K562 (cell line): Measurements from ENCODE around the gene SLK. TPM values are rescaled to one million over a fixed set of nuclear protein-coding genes. Genes with fewer than 3 reads are reported as not detected.

ENCODE experiments used
- ATAC-seq: fragments of 200-7000 bp; cut with Tn5 transposase; 3 replicates; pipeline ENCODE4 v1.9.1; 2020; ENCODE audit warnings: moderate library complexity
- BruUV-seq: library from RNA; stranded (reverse); fragments of 400-500 nt; replicated peaks from 2 replicates; lab custom pipeline; 2021; lab: Mats Ljungman, UMichigan
- CTCF ChIA-PET: fragments of 300-600 bp; formaldehyde crosslinking; extraction: SDS; loops from one replicate; lab custom pipeline; 2021; ENCODE audit warnings: low intra/inter-chr PET ratio; lab: Yijun Ruan, JAX
- POLR2A ChIA-PET: fragments of 300-600, 350-650 bp; sonication (Branson Sonifier 250); formaldehyde crosslinking; extraction: SDS; loops from one replicate; lab custom pipeline; 2021; ENCODE audit warnings: antibody characterized with exemption, inconsistent platforms; lab: Yijun Ruan, JAX
- DNase-seq, 4 experiments: peaks; one replicate each; pipeline versions ENCODE4 v3.0.0 to v3.0.0-alpha.2; 2011 to 2018; ENCODE audit warnings: low spot score in 3 of 4, mixed read lengths in 3 of 4; ENCODE audit errors: extremely low read depth in 1 of 4
- FAIRE-seq: peaks from 2 replicates; lab custom pipeline; 2011; peaks lifted over from hg19 to GRCh38; lab: Jason Lieb, UNC
- H2AFZ ChIP-seq: 2 replicates; pipeline ENCODE4 v1.6.0; 2011; ENCODE audit warnings: low read depth, low read length, control low read depth, inconsistent platforms
- H3K27ac ChIP-seq: fragments of 200-600 bp; 3 replicates; pipeline ENCODE4 v1.8.0; 2011; ENCODE audit warnings: low read depth, mild to moderate bottlenecking, control low read depth, inconsistent platforms, low read length, moderate library complexity, mixed read lengths; ENCODE audit errors: extremely low read depth
- H3K27me3 ChIP-seq, 2 experiments: fragments of 300-600 bp in 1 of 2; 2 replicates in 1 of 2; 3 replicates in 1 of 2; pipeline versions ENCODE4 v1.6.0 to v1.8.0; 2011; ENCODE audit warnings: inconsistent platforms in 2 of 2, low read length in 2 of 2, mild to moderate bottlenecking in 1 of 2, mixed read lengths in 1 of 2, moderate library complexity in 1 of 2; ENCODE audit not compliant: control insufficient read depth in 2 of 2, insufficient read depth in 2 of 2
- H3K36me3 ChIP-seq: fragments of 300-600 bp; 3 replicates; pipeline ENCODE4 v1.8.0; 2011; ENCODE audit warnings: mild to moderate bottlenecking, low read length, inconsistent platforms; ENCODE audit not compliant: control insufficient read depth, insufficient read depth
- H3K4me1 ChIP-seq, 2 experiments: fragments of 200-600 bp in 1 of 2; replicated peaks in 1 of 2; 2 replicates in 1 of 2; 3 replicates in 1 of 2; pipeline versions ENCODE4 v1.5.1 to v1.8.0; 2011; ENCODE audit warnings: inconsistent platforms in 2 of 2, low read length in 2 of 2, mild to moderate bottlenecking in 1 of 2, mixed read lengths in 1 of 2, moderate library complexity in 1 of 2; ENCODE audit not compliant: control insufficient read depth in 2 of 2, insufficient read depth in 2 of 2
- H3K4me2 ChIP-seq: 2 replicates; pipeline ENCODE4 v1.6.1; 2011; ENCODE audit warnings: low read length, control low read depth, inconsistent platforms, mixed read lengths; ENCODE audit not compliant: insufficient read depth
- H3K4me3 ChIP-seq: fragments of 200-600 bp; sonication (generic), shearing (Covaris generic); 2 replicates; pipeline ENCODE4 v1.5.1; 2016; ENCODE audit warnings: control low read depth, inconsistent platforms
- H3K79me2 ChIP-seq: fragments of 200-600 bp; 3 replicates; pipeline ENCODE4 v1.8.0; 2011; ENCODE audit warnings: low read length, inconsistent platforms; ENCODE audit not compliant: control insufficient read depth, insufficient read depth
- H3K9ac ChIP-seq, 2 experiments: 2 replicates each; pipeline versions ENCODE4 v1.6.0 to v1.6.1; 2011; ENCODE audit warnings: low read depth in 2 of 2, low read length in 2 of 2, control low read depth in 1 of 2, inconsistent platforms in 1 of 2, mild to moderate bottlenecking in 1 of 2, mixed read lengths in 1 of 2; ENCODE audit not compliant: insufficient read depth in 1 of 2
- H3K9me1 ChIP-seq: one replicate; pipeline ENCODE4 v1.6.0; 2011; ENCODE audit warnings: inconsistent platforms, mild to moderate bottlenecking, low read length, moderate library complexity; ENCODE audit not compliant: control insufficient read depth, insufficient read depth
- H3K9me3 ChIP-seq: replicated peaks from 2 replicates; pipeline ENCODE4 v1.5.1; 2011; ENCODE audit warnings: low read depth, low read length, inconsistent platforms; ENCODE audit not compliant: control insufficient read depth, insufficient read depth
- H4K20me1 ChIP-seq: replicated peaks from 2 replicates; pipeline ENCODE4 v1.6.1; 2011; ENCODE audit warnings: low read length, inconsistent platforms, mixed read lengths; ENCODE audit not compliant: control insufficient read depth, insufficient read depth
- CC2D1A ChIP-seq: fragments of 450-650 bp; IDR thresholded peaks from 2 replicates; pipeline ENCODE4 v1.6.1; 2017; ENCODE audit warnings: mild to moderate bottlenecking
- ILK ChIP-seq: fragments of 450-650 bp; IDR thresholded peaks from 2 replicates; pipeline ENCODE4 v1.6.1; 2016; ENCODE audit warnings: missing genetic modification characterization, low read depth, mild to moderate bottlenecking, missing compliant biosample characterization, moderate library complexity, borderline replicate concordance
- NCOA2 ChIP-seq, 2 experiments: fragments of 450-650 bp; IDR thresholded peaks; 2 replicates each; pipeline ENCODE4 v1.6.1; 2018; ENCODE audit warnings: mild to moderate bottlenecking in 2 of 2, moderate library complexity in 1 of 2; ENCODE audit not compliant: partially characterized antibody in 2 of 2
- NFIC ChIP-seq: fragments of 450-650 bp; IDR thresholded peaks from 2 replicates; pipeline ENCODE4 v1.6.1; 2017; ENCODE audit warnings: mild to moderate bottlenecking, inconsistent platforms
- PHF8 ChIP-seq: fragments of 200-600 bp; sonication (generic); IDR thresholded peaks from 2 replicates; pipeline ENCODE4 v1.6.1; 2012; ENCODE audit warnings: mixed run types, mild to moderate bottlenecking, inconsistent platforms, low read length, moderate library complexity, borderline replicate concordance
- RBBP5 ChIP-seq: fragments of 200-600 bp; sonication (generic); IDR thresholded peaks from 2 replicates; pipeline ENCODE4 v1.6.1; 2012; ENCODE audit warnings: borderline replicate concordance, mild to moderate bottlenecking, low read length, control low read depth, inconsistent platforms; ENCODE audit not compliant: insufficient read depth, poor library complexity, severe bottlenecking
- ZMIZ1 ChIP-seq, 2 experiments: fragments of 150-350 bp in 1 of 2; IDR thresholded peaks; 2 replicates each; pipeline ENCODE4 v1.6.1; 2012 to 2016; ENCODE audit warnings: low read depth in 2 of 2, low read length in 2 of 2, mild to moderate bottlenecking in 1 of 2, moderate library complexity in 1 of 2
- ZNF165 ChIP-seq: fragments of 250-450 bp; sonication (Bioruptor Pico); IDR thresholded peaks from 2 replicates; pipeline ENCODE4 v1.4.0; 2020; ENCODE audit warnings: borderline replicate concordance
- ZNF311 ChIP-seq: fragments of 250-450 bp; sonication (Bioruptor Pico); IDR thresholded peaks from 2 replicates; pipeline ENCODE4 v1.4.0; 2020; ENCODE audit warnings: mild to moderate bottlenecking, moderate library complexity
- ZNF589 ChIP-seq: fragments of 200-800 bp; sonication (Bioruptor generic); IDR thresholded peaks from 2 replicates; pipeline ENCODE4 v1.6.1; 2016; ENCODE audit warnings: low read depth, missing genetic modification characterization, missing compliant biosample characterization
- WGBS: fragments of 100-300 bp; shearing (Covaris generic); methylation state at CpG from one replicate; pipeline ENCODE4 v1.1.6; 2016; ENCODE audit warnings: low coverage, mixed read lengths; ENCODE audit not compliant: insufficient coverage; ENCODE audit errors: missing lambda C conversion rate; 5-methylcytosine and 5-hydroxymethylcytosine counted together
- in situ Hi-C: fragments of 300-500 bp; cut with MboI; formaldehyde crosslinking; loops from 4 replicates; pipeline ENCODE4 v1.15.0; 2018; ENCODE audit warnings: inconsistent platforms, mixed read lengths
- intact Hi-C: fragments of 100-400 bp; cut with micrococcal nuclease; formaldehyde crosslinking; loops from 2 replicates; pipeline ENCODE4 v1.14.2; 2022
- polyA plus RNA-seq, 8 experiments: library from polyadenylated mRNA; depleted of rRNA in 4 of 8; stranded (reverse) in 5 of 8; unstranded in 3 of 8; fragments of >200 nt; fragmentation: Nextera tagmentation in 2 of 8; fragmentation: Illumina TruSeq in 1 of 8; extraction: Ambion mirVana in 2 of 8; extraction: Trizol in 1 of 8; gene quantifications; 2 replicates each; pipeline versions ENCODE4 v1.2.1 to v1.2.3, GENCODE V29; 2011 to 2014; ENCODE audit warnings: inconsistent platforms in 1 of 8, missing spikeins in 1 of 8
- total RNA-seq, 7 experiments: library from RNA; depleted of rRNA in 6 of 7; stranded (reverse); fragments of >200 nt in 6 of 7; fragmentation: Illumina TruSeq in 2 of 7; extraction: Trizol in 2 of 7; gene quantifications; 2 replicates each; pipeline versions ENCODE4 v1.2.1 to v1.2.3, GENCODE V29; 2011 to 2021; ENCODE audit warnings: low replicate concordance in 1 of 7
- TF ChIP-seq, protein P1 (sequence below): fragments of 250-450 bp; sonication (Bioruptor Pico); IDR thresholded peaks from 2 replicates; pipeline ENCODE4 v1.4.0; 2020; ENCODE audit warnings: mild to moderate bottlenecking, moderate library complexity, borderline replicate concordance

Gene SLK
- total and polyA plus RNA-seq, 9 of the 15 experiments (the other 6 are each of a cell fraction or from before 2014, with no cell fraction given): 8.2 to 40.0 (median 23.4) TPM

DNA sequence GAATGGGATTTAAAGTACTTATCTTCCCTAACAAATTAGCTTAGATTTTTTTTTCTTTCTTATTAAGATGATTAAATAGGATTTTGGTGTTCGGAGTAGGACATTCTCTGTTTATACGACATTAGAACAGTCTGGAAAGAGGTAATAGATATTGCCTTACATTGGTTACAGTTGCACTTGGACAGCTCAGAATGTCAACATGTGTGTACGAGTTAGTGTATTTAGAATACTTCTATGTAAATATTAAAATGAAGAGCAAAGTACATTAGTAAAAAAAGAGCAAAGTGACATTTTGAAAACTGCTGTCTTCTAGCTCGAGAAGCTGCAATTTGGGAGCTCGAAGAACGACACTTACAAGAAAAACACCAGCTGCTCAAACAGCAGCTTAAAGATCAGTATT lies 51.5 kb downstream of the SLK start:
- Histone ChIP-seq H3K79me2 (no peaks in the 10 kb centered on the region; the same call in 2 of the 3 replicates), H3K4me1 (no peaks in the 10 kb centered on the region), H2AFZ (no peak overlapping the region), H3K27ac (no peak overlapping the region), H4K20me1 (no peaks in the 10 kb centered on the region), H3K4me2 (no peak overlapping the region), H3K9me1 (no peaks in the 10 kb centered on the region), H3K36me3 (peaks cover 67% of the 10 kb centered on the region; the same call in 2 of the 3 replicates), H3K27me3 (no peaks in the 10 kb centered on the region), H3K4me3 (no peak overlapping the region), H3K9me3 (no peaks in the 10 kb centered on the region), H3K9ac (no peak overlapping the region)
- ChIA-PET POLR2A (interaction anchor here (0.8 kb wide), 1 partner anchor 426 kb away, joined by 3 read pairs; no protein-coding TSS in a partner anchor), CTCF (no interaction called here)
- TF ChIP-seq ZMIZ1 (IDR thresholded peaks at IDR 0.05; ENCODE audit: low read depth in 2 of 2, low read length in 2 of 2) (no peak), ZNF165 (CRISPR knock-in tag) (no peak), NCOA2 (IDR thresholded peaks at IDR 0.05; ENCODE audit: partially characterized antibody in 2 of 2) (no peak), ILK (no peak), NFIC (no peak), CC2D1A (no peak), ZNF589 (CRISPR knock-in tag) (no peak), ZNF311 (no peak), PHF8 (no peak), RBBP5 (no peak)
- TF ChIP-seq, protein P1, sequence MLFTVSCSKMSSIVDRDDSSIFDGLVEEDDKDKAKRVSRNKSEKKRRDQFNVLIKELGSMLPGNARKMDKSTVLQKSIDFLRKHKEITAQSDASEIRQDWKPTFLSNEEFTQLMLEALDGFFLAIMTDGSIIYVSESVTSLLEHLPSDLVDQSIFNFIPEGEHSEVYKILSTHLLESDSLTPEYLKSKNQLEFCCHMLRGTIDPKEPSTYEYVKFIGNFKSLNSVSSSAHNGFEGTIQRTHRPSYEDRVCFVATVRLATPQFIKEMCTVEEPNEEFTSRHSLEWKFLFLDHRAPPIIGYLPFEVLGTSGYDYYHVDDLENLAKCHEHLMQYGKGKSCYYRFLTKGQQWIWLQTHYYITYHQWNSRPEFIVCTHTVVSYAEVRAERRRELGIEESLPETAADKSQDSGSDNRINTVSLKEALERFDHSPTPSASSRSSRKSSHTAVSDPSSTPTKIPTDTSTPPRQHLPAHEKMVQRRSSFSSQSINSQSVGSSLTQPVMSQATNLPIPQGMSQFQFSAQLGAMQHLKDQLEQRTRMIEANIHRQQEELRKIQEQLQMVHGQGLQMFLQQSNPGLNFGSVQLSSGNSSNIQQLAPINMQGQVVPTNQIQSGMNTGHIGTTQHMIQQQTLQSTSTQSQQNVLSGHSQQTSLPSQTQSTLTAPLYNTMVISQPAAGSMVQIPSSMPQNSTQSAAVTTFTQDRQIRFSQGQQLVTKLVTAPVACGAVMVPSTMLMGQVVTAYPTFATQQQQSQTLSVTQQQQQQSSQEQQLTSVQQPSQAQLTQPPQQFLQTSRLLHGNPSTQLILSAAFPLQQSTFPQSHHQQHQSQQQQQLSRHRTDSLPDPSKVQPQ (CRISPR knock-in tag): no peak
- in situ Hi-C loops (no loop called here), intact Hi-C loops (no loop called here)
- no peak for FAIRE-seq
- 94% methylated on average over 6 of the region's 6 CpGs for WGBS
- no peak for ATAC-seq
- DNase-seq: no peak
- no TSS peak for BruUV-seq
